NCI-H510A treated with DMSO at 0.1 percent for 48 hours (cell line): ENCODE results near the gene TSPO.

Experiments
- DNase-seq: peaks from one replicate; lab custom pipeline; 2025; lab: John Stamatoyannopoulos, UW

Gene TSPO

DNA sequence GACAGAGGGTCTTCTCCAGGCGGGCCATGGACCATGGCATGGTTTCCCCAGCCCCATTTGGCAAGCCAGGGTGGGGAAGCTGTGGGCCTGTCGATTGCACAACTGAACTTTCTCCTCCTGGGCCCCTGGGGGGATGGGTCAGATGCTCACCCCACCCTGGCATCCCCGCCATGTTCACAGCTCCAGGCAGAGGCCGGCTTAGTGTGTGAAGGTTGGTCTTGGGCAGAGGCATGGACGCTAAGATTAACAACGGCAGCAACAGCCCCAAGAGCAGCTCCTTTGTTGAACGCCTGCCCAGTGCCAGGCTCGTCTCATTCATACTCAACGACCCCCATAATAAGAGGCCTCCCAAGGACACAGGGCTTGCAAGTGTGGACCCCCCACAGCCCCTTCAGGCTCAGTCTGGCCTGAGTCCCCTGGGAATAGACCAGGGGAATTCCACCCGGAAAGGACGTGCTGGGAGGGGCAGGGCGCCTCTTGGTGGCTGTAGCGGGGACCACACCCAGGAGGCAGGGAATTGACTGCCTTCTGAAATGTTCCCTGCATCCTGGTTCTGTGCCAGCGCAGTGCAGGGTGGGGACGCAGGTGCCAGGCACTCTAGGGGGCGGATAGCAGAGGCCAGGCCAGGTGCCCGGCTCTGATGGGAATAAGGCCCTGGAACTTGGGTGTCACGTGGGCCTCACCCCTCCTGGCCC is 8.3 kb downstream of the TSPO start:
- DNase-seq: no peak

DNA sequence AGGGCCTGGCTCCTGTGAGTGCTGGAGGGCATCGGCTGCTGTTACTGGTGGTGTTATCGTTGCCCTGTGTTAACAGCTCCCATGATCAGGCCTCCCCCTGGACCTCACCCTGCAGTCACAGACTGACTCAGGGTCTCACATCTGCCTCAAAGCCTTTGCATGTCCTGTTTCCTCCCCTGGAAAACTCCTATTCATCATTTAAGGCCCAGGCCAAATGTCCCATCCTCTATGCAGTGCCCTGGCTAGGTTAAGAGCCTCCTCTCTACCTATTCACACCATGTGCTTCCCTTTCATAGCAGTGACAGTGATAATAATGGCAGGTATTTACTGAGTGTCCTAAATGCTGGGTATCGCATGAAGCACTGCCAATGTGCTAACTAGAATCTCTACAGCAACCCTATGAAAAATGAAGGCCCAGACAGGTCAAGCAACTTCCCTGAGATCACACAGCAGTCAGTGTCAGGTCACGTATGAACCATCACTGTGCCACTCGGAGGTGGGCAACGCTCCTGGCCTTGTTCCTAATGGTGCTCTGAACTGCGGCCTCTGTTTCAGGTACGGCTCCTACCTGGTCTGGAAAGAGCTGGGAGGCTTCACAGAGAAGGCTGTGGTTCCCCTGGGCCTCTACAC is 9.3 kb downstream of the TSPO start:
- no peak for DNase-seq

DNA sequence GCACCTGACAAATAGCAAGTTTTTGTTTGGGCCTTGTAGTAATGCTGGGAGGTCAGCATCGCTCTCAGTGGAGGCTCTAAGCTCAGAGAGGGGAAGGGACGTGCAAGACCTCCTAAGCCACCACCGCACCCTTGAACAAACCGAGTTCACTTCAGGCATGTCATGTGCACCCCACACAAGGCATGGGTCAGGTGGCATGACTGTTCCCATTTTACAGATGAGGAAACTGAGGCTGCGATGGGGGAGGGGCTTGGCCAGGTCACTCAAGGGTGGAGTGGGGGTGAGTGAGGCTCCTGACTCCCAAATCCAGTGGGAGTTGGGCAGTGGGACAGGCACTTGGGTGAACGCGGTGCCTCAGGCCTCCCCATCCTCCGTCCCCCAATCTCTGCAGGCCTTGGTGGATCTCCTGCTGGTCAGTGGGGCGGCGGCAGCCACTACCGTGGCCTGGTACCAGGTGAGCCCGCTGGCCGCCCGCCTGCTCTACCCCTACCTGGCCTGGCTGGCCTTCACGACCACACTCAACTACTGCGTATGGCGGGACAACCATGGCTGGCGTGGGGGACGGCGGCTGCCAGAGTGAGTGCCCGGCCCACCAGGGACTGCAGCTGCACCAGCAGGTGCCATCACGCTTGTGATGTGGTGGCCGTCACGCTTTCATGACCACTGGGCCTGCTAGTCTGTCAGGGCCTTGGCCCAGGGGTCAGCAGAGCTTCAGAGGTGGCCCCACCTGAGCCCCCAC is 11.2 kb downstream of the TSPO start:
- no peak for DNase-seq

DNA sequence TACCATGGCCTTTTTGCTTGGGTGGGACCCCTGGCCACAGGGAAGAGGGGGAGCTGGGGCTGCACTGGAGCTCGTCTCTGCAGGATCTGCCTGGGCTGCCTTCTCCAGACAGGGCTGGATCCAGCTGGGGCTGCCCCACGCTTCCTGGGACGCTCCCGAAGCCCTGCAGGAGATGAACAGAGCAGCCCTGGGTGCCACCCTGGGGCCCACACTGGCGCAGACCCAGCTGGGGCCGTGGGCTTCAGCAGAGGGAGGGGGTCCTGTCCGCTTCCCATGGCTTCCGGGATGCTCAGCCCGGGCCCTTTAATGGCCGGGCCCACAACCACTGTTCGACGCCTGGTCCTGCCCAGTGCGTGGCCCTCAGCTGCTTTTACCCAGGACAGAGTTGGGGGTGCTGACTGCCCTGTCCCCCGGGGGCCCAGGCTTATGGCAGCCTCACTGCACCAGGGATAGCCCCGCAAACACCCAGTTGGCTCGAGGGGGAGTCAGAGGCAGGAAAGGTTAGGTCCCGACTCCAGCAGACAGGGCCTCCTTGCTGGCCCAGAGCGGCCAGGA is 12.0 kb downstream of the TSPO start:
- DNase-seq: no peak

DNA sequence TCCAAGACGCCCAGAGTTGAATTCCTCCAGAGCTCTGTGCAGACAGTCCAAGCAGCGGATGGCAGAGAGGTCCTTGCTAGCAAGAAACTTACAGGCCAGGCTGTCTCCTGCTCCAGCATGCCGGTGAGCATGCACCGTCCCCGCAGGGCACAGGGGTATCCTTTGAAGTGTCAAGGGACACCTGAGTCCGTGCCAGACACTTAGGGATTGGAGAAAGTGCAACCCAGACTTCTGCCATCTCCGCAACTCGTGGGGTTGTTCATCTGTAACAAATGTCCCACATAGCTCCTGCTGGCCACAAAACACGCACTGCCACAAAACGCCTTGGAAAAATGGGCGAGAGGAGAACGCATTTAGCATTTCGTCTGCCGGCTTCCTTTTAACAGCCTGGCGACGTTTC is 13.3 kb downstream of the TSPO start:
- DNase-seq: no peak

DNA sequence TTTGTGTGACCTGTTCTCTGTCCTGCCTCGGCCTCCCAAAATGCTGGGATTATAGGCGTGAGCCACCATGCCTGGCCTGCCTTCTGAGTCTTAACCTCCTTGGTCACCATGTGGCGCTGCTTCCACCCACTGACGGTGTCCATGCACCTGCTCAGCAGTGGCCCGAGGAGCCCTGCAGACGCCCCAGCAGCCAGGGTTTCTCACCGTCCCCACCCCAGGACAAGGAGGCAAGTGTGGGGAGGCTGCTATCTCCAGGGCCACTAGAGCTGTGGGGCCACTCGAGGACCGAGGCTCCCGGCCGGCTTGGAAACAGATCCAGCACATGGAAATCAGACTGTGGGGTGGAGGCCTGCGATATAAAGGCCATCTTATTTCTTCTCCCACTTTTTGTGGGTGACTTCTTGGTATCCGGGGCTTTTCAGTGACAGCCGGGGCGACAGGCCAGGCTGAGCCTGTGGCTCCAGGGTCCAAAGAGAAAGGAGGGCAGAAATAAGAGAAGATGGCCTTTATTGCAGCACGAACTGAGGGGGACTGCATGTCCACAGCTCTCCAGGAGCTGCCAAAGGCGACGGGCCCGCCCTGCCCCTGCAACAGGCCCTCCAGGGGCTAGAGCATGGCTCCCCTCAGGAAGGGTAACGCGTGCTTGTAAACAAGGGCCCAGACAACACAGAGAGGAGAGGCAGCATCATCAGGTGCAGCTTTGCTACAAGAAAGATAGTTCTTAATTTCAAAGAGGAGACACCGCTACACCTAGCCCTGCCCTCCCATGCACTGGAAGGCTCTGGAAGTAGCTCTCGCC is 15.0 kb downstream of the TSPO start:
- no peak for DNase-seq

DNA sequence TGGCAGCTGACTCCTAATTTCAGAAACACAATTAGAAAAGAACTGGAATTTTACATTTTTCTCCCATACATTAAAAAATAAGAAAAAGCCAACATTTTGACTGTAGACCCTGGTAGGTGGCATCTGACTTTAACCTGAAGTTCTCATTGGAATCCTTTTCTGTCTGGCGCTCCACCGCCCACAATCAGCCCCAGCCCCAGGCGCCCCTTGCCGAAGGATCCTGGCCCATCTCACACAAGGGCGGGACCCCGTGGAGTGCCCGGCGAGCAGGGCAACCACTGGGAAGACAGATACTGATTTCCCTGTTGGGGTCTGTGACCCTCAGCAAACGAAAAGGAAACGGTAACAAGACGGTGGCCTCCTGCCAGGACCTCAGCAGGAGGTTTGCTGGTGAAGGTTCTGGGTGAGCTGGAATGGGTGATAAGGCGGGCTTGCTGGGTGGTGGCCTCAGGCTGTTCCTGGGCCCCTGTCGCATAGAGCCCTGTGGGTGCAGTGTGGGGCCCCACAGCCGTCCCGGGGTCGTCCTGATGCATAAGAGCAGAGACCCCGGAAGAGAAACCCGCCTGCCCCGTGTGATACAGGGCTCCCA is 15.7 kb downstream of the TSPO start:
- DNase-seq: no peak

DNA sequence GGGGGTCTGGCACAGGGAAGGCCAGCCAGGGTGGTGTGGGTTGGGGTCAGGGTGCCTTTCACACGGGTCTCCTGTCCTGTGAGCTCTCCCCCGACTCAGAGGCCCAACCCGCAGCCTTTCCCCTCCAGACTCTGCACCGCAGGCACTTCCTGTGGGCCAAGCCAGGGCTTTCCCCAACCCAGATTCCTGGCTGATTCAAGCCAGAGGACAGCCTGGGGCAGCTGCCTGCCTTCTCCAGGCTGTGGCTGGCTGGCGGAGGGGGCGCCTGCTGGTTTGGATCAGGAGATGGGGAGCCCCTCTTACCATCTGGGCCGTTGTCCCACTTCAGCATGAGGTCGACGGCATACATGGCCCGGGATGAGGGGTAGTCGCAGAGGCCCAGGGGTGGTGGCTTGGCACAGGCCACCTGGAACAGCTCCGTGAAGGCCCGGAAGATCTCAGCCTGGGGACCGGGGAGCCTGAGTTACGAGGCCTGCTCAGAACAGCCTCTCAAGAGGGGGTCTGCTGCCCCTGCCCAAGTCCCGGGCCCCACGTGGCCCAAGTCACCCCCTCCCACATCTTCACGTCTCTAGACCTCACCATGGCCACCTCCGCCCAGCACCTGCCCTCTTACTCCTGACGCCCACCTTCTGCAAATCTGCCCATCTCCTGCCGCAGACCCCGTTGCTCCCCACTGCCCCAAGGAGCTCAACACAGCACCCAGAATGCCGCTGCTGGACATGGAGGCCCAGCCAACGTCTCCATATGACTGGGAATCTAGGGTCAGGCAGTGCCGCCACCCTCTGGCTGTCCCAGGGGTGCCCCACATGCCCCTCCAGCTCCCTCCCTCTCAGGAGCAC is 17.3 kb downstream of the TSPO start:
- no peak for DNase-seq

DNA sequence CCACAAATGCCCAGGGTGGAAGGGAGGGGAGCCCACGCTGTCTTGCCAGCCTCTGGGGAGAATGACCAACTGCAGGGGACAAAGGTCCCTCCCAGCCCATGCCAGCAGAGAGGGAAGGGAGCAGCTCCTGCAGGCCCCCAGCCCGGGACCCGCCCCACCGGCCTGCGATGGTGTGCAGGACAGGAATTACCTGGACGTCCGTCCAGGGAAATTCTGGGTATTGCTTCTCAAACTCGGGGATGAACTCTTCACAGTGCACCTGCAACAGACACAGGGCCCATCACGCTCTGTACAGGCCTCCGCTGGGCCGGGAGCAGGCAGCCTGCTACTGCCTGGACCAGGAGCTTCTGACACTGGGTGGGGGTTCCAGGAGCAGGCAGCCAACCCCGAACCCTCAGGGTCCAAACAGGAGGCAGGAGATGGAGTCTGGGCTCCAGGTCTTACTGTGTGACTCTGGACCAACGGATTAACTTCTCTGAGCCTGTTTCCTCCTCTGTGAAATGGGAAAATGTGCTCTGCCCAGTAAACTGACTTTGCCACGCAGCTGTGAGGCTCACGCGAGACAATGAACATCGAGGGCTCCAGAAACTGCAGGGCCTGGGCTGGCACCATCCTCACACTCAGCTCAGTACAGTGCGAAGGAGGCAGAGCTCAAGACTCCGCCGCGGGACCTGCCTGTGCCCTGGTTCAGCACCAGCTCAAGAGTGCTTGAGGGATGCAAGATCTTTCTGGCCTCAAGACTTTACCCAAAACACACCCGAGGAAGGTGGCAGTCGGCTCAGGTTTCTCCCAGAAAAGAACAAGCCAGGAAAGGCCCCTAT is 18.2 kb downstream of the TSPO start:
- DNase-seq: no peak

DNA sequence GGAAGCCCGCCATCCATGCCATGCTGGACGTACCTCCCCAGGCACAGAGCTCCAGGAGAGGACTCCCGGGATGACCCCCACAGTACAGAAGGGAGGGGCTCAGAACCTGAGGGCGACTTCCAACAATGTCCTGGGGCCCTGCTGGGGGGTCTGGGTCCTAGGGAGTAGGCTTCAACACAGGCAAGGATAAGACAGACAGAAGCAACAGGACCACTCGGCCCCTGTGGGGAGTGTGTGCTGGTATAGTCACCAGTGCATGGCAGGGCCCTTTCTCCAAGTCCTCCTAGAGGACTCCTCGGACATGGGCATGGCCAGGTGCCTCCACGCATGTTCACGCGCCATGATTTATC is 18.7 kb downstream of the TSPO start:
- no peak for DNase-seq

DNA sequence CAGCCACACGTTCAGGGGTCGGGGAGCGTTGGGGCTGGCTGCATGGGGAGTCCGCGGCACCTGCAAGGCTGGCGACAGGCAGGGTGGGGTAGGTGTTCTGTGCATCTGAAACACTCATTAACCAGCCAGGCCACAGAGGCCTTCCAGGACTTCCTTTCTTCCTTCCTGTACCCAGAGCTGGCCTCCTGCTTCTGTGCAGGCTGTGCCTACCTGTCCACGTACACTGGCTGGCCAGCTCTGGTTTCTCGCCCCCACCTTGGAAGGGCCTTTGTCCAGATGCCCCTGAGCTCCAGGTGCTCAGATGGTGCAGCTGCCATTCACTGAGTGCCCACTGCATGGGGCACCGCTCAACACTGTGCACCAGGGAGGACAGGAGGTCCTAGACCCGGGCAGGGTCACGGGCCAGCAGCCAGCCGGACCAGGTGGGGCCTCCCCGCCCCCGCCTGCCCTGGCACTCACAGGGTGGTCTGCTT is 19.7 kb downstream of the TSPO start:
- no peak for DNase-seq

DNA sequence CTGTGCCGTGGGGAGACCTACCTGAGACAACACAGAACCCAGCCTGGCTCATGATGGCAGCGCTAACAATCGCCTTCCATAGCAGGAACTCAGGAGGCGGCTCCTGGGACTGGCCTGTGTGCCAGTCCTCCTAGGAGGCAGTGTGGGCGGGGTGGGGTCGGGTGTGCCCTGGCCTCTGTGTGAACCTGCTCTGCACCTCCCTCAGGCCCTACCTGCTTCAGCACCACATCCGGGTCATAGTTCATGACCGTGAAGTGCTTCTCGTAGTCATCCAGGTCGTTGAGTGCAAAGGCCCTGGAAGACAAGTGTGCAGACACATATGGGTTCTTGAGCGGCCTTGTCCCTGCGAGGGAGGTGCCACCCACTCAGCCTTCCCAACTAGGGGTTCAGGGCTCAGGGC is 20.2 kb downstream of the TSPO start:
- no peak for DNase-seq

DNA sequence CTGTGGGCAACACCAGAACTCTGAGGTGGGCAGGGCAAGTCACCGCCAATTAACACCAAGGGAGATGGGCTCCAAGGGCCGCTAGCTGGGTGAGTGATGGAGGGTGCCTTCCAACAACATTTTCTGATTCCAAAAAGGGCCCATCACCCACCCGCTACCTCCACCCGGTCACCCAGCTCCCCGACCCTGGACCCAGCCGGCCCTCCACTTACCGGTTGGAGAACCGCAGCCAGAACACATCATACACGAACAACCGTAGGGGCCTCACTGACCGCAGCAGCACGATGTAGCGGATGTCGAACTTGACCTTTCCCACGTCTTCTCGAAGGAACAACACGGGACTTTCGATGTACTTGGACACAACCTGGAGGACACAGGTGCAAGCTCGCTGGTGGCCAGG is 20.8 kb downstream of the TSPO start:
- no peak for DNase-seq

DNA sequence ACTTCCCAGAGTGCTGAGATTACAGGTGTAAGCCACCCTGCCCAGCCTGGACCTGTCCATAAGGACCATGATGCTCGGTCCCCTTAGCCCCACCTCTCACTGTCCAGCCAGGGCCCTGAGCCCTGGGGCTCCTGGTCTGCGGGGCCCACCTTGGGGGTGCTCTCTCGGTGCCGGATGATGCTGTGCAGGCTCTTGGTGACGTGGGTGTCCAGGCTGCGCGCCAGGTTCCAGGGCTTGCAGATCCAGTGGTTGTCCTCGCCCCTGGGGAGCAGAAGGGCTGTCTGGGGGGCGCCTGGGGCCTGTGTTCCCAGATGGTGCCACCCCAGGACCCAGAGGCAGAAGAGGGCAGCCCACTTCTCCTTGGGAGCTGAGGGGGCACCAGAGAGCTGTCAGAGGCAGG is 22.2 kb downstream of the TSPO start:
- DNase-seq: no peak

DNA sequence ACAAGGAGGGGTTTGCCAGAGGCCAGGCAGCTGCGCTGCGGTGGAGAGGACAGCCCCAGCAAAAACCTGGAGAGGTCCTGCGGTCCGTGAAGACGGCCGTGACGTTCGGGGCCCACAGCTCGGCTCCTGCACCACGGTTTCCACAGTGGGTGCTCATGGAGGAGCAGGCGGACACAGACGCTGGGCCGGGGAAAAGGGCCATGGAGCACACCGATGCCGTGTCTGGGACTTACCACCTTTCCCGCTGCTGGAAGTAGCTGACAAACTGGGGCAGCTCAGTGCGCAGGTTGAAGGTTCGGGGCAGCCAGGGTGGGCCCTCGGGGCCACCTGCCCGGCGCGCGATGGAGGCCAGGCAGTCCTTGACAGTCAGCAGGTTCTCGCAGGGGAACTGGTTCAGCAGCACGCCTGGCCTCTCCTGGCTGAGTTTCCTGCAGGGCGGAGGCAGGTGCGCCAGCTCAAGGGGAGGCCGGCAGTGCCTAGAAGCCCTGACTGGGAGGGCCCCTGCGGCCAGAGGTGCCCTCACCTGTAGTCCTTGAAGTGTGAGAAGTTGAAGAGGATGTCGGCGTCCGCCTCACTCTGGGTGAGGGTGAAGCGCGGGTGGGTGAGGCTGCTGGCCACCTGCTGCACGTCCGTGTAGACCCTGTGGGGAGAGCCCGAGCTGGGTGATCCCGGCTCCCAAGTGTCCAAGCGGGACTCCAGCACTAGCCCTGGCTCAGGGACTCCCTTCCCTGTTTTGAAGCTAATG is 22.8 kb downstream of the TSPO start:
- peak; percentile 53 for DNase-seq

DNA sequence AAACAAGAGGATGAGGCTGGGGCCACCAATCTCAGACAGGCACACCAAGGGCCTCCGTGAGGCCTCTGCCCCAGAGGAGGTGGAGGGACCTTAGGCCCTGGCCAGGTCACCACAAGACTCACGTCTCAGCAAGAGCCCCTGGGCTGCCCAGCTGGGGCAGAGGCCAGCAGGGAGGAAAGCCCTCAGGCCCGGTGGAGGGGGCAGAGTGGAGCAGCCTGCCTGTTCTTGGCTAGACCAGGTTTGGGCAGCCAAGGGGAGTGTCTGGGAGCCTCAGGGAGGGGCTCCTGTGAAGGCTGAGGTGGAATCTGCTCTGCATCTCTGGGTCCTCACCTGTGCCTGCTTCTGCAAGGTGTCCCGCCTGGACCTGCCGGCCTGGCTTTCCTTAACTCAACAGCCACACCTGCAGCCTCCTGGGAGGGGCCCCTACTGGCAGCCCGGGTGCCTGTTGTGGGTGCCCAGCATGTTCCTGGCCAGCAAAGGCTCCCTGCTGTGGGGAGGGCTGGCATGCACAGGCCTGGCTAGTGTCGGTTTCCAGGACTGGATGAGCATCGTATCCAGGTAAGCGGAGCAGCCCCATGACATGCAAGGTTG is 23.7 kb downstream of the TSPO start:
- DNase-seq: peak; percentile 19

DNA sequence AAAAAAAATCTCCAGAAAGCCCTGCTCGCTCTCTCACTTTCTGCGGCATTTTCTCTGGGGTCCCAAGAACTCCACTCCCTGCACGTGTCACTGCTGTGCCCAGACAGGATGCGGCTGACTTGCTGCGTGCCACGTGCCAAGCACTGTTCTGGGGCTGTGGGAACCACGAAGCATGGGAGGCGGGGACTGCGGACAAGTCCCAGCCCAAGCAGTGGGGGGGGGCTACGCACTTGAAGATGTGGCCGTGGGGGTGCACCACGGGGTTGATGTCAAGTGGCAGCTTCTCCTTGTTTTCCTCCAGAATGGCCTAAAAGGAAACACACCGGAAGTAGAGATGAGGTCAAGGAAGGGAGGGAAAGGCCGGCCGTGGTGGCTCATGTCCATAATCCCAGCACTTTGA is 24.7 kb downstream of the TSPO start:
- no peak for DNase-seq

DNA sequence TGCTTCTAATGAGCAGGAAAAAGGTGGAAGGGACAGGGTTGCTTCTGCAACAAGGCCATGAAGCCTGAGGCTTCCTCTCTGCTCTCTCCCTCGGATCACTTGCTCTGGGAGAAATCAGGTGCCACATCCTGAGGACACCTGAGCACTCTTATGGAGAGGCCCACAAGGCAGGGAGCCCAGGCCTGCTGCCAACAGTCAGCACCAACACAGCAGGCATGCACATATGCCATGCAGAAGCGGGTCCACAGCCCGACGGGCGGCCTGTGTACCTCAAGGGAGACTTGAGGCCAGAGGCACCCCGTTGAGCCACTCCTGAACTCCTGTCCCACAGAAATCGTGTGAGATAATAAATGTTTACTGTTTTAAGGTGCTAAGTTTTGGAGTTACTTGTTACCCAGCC is 26.1 kb downstream of the TSPO start:
- DNase-seq: no peak
